IPS-18c (cell line): ENCODE data around the gene C12orf42.

Experiments used
- H3K4me3 ChIP-seq: 2 replicates; pipeline ENCODE4 v1.7.0; 2013; ENCODE audit warnings: low read depth, mild to moderate bottlenecking, low read length, moderate library complexity; ENCODE audit not compliant: insufficient read depth
- H3K9me3 ChIP-seq: one replicate; pipeline ENCODE4 v1.6.1; 2013; ENCODE audit warnings: mild to moderate bottlenecking, low read length, moderate library complexity; ENCODE audit not compliant: control insufficient read depth, insufficient read depth

Gene C12orf42

GRCh38 chr12:103391103-103391502 lies 104.7 kb downstream of the C12orf42 start:
- no peaks in the 10 kb centered on the region for H3K9me3 ChIP-seq
- H3K4me3 ChIP-seq: no peak overlapping the region

GRCh38 chr12:103387385-103387784 lies 108.4 kb downstream of the C12orf42 start:
- Histone ChIP-seq H3K9me3 (no peaks in the 10 kb centered on the region), H3K4me3 (no peak overlapping the region)

GRCh38 chr12:103386451-103386850 lies 109.3 kb downstream of the C12orf42 start:
- Histone ChIP-seq H3K4me3 (no peak overlapping the region), H3K9me3 (no peaks in the 10 kb centered on the region)

- Histone ChIP-seq H3K9me3 (no peaks in the 10 kb centered on the region), H3K4me3 (no peak overlapping the region)
Observed at GRCh38 chr12:103382736-103383346, 112.9 kb downstream of the C12orf42 start.

GRCh38 chr12:103382119-103382518 lies 113.6 kb downstream of the C12orf42 start:
- H3K4me3 ChIP-seq: no peak overlapping the region
- H3K9me3 ChIP-seq: no peaks in the 10 kb centered on the region

- no peaks in the 10 kb centered on the region for H3K9me3 ChIP-seq
- H3K4me3 ChIP-seq: no peak overlapping the region
Observed at GRCh38 chr12:103379670-103380069, 116.1 kb downstream of the C12orf42 start.

- Histone ChIP-seq H3K9me3 (no peaks in the 10 kb centered on the region), H3K4me3 (no peak overlapping the region)
Observed at GRCh38 chr12:103373088-103373523, 122.7 kb downstream of the C12orf42 start.

GRCh38 chr12:103369929-103370328 lies 125.8 kb downstream of the C12orf42 start:
- Histone ChIP-seq H3K9me3 (no peaks in the 10 kb centered on the region), H3K4me3 (no peak overlapping the region)

- no peak overlapping the region for H3K4me3 ChIP-seq
- H3K9me3 ChIP-seq: no peaks in the 10 kb centered on the region
Observed at GRCh38 chr12:103368167-103368566, 127.6 kb downstream of the C12orf42 start.

- H3K4me3 ChIP-seq: no peak overlapping the region
Observed at GRCh38 chr12:103354403-103354802, 141.4 kb downstream of the C12orf42 start.

GRCh38 chr12:103353913-103354312 lies 141.9 kb downstream of the C12orf42 start:
- Histone ChIP-seq H3K9me3 (no peaks in the 10 kb centered on the region), H3K4me3 (no peak overlapping the region)

More at GRCh38 chr12:103354403-103354802, 141.4 kb downstream of the C12orf42 start:
- no peaks in the 10 kb centered on the region for H3K9me3 ChIP-seq

- Histone ChIP-seq H3K4me3 (no peak overlapping the region), H3K9me3 (no peaks in the 10 kb centered on the region)
Observed at GRCh38 chr12:103350116-103350515, 145.7 kb downstream of the C12orf42 start.

- Histone ChIP-seq H3K4me3 (no peak overlapping the region), H3K9me3 (no peaks in the 10 kb centered on the region)
Observed at GRCh38 chr12:103348935-103349334, 146.8 kb downstream of the C12orf42 start.

GRCh38 chr12:103336940-103337339 lies 158.8 kb downstream of the C12orf42 start:
- H3K4me3 ChIP-seq: no peak overlapping the region
- peaks cover 2% of the 10 kb centered on the region for H3K9me3 ChIP-seq

GRCh38 chr12:103334466-103334865 lies 161.3 kb downstream of the C12orf42 start:
- H3K4me3 ChIP-seq: no peak overlapping the region
- no peaks in the 10 kb centered on the region for H3K9me3 ChIP-seq

GRCh38 chr12:103333676-103334075 lies 162.1 kb downstream of the C12orf42 start:
- Histone ChIP-seq H3K9me3 (no peaks in the 10 kb centered on the region), H3K4me3 (no peak overlapping the region)

- H3K9me3 ChIP-seq: no peaks in the 10 kb centered on the region
- no peak overlapping the region for H3K4me3 ChIP-seq
Observed at GRCh38 chr12:103331643-103332042, 164.1 kb downstream of the C12orf42 start.

- Histone ChIP-seq H3K4me3 (no peak overlapping the region), H3K9me3 (no peaks in the 10 kb centered on the region)
Observed at GRCh38 chr12:103330672-103331071, 165.1 kb downstream of the C12orf42 start.

GRCh38 chr12:103327676-103328075 lies 168.1 kb downstream of the C12orf42 start:
- H3K4me3 ChIP-seq: no peak overlapping the region
- H3K9me3 ChIP-seq: no peaks in the 10 kb centered on the region
